ENCODE data around the gene PPP1R17. TPM values are rescaled to one million over a fixed set of nuclear protein-coding genes. Genes with fewer than 3 reads are reported as not detected.

PPP1R17 gene
- total and polyA plus RNA-seq, 2 donors (not counting 1 experiment from before 2014, with no cell fraction given): not detected

DNA sequence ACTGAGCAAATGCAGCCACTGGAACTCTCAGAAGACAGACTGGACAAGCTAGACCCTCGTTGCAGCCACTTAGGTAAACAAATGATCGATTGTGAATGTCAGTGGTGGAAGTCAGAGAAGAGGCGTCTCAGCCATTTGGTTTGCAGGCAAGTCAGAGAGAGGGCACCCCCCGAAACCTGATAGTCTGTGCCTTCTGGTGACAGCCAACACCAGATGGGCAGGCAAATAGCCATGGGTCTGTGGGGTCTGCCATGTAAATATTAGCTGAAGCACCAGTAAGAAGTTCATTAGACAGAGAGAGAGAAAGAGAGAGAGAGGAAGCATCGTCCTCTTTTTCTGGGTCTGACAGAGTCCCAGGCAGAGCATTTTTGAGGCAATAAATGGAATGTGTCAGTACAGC lies 5.4 kb downstream of the PPP1R17 start:
- H3K79me2 ChIP-seq (ENCODE audit: control insufficient read depth, insufficient read depth, low read length): no peaks in the 10 kb centered on the region
- no peaks in the 10 kb centered on the region for H3K4me1 ChIP-seq (ENCODE audit: control insufficient read depth, extremely low read depth, insufficient read depth, low read length)
- H3K9me3 ChIP-seq (ENCODE audit: control insufficient read depth, insufficient read depth, low read depth, low read length): no peaks in the 10 kb centered on the region
- H3K27ac ChIP-seq (ENCODE audit: insufficient read depth, low read length): no peak overlapping the region
- H3K9ac ChIP-seq (ENCODE audit: insufficient read depth, low read length): no peak overlapping the region
- H3K36me3 ChIP-seq (ENCODE audit: control insufficient read depth, insufficient read depth, low read length): no peaks in the 10 kb centered on the region
- DNase-seq (ENCODE audit: low read depth in 2 of 2): no peak
- H3K27me3 ChIP-seq (ENCODE audit: control insufficient read depth, insufficient read depth, low read length): no peaks in the 10 kb centered on the region
- H3K4me3 ChIP-seq (replicated peaks in 1 of 4; ENCODE audit: control extremely low read depth in 1 of 4, insufficient read depth in 1 of 4, low read depth in 3 of 4, low read length in 4 of 4): no peak overlapping the region
- TF ChIP-seq, protein P1, sequence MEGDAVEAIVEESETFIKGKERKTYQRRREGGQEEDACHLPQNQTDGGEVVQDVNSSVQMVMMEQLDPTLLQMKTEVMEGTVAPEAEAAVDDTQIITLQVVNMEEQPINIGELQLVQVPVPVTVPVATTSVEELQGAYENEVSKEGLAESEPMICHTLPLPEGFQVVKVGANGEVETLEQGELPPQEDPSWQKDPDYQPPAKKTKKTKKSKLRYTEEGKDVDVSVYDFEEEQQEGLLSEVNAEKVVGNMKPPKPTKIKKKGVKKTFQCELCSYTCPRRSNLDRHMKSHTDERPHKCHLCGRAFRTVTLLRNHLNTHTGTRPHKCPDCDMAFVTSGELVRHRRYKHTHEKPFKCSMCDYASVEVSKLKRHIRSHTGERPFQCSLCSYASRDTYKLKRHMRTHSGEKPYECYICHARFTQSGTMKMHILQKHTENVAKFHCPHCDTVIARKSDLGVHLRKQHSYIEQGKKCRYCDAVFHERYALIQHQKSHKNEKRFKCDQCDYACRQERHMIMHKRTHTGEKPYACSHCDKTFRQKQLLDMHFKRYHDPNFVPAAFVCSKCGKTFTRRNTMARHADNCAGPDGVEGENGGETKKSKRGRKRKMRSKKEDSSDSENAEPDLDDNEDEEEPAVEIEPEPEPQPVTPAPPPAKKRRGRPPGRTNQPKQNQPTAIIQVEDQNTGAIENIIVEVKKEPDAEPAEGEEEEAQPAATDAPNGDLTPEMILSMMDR (conservative IDR thresholded peaks at IDR 0.05 in 1 of 2, IDR thresholded peaks at IDR 0.05 in 1 of 2; ENCODE audit: low read depth in 1 of 2, low read length in 2 of 2): no peak
- no peak for TF ChIP-seq EZH2 (IDR thresholded peaks at IDR 0.05; ENCODE audit: low read length, missing control alignments)
- H4K20me1 ChIP-seq (ENCODE audit: control insufficient read depth, extremely low read depth, insufficient read depth, low read length): no peaks in the 10 kb centered on the region
- no peak overlapping the region for H3K4me2 ChIP-seq (ENCODE audit: extremely low read depth, insufficient read depth, low read length)
- no peak overlapping the region for H2AFZ ChIP-seq (ENCODE audit: low read length)

- Histone ChIP-seq H3K4me3 (replicated peaks in 1 of 4; ENCODE audit: control extremely low read depth in 1 of 4, insufficient read depth in 1 of 4, low read depth in 3 of 4, low read length in 4 of 4) (no peak overlapping the region), H3K79me2 (ENCODE audit: control insufficient read depth, insufficient read depth, low read length) (no peaks in the 10 kb centered on the region), H3K4me2 (ENCODE audit: extremely low read depth, insufficient read depth, low read length) (no peak overlapping the region), H3K36me3 (ENCODE audit: control insufficient read depth, insufficient read depth, low read length) (no peaks in the 10 kb centered on the region), H4K20me1 (ENCODE audit: control insufficient read depth, extremely low read depth, insufficient read depth, low read length) (no peaks in the 10 kb centered on the region), H2AFZ (ENCODE audit: low read length) (no peak overlapping the region), H3K27ac (ENCODE audit: insufficient read depth, low read length) (no peak overlapping the region), H3K9ac (ENCODE audit: insufficient read depth, low read length) (no peak overlapping the region), H3K27me3 (ENCODE audit: control insufficient read depth, insufficient read depth, low read length) (no peaks in the 10 kb centered on the region), H3K9me3 (ENCODE audit: control insufficient read depth, insufficient read depth, low read depth, low read length) (no peaks in the 10 kb centered on the region), H3K4me1 (ENCODE audit: control insufficient read depth, extremely low read depth, insufficient read depth, low read length) (no peaks in the 10 kb centered on the region)
- no peak for DNase-seq (ENCODE audit: low read depth in 2 of 2)
- TF ChIP-seq, protein P1 (conservative IDR thresholded peaks at IDR 0.05 in 1 of 2, IDR thresholded peaks at IDR 0.05 in 1 of 2; ENCODE audit: low read depth in 1 of 2, low read length in 2 of 2): no peak
- TF ChIP-seq EZH2 (IDR thresholded peaks at IDR 0.05; ENCODE audit: low read length, missing control alignments): no peak
These were observed 5.9 kb downstream of the PPP1R17 start for GRCh38 chr7:31692871-31693270.

DNA sequence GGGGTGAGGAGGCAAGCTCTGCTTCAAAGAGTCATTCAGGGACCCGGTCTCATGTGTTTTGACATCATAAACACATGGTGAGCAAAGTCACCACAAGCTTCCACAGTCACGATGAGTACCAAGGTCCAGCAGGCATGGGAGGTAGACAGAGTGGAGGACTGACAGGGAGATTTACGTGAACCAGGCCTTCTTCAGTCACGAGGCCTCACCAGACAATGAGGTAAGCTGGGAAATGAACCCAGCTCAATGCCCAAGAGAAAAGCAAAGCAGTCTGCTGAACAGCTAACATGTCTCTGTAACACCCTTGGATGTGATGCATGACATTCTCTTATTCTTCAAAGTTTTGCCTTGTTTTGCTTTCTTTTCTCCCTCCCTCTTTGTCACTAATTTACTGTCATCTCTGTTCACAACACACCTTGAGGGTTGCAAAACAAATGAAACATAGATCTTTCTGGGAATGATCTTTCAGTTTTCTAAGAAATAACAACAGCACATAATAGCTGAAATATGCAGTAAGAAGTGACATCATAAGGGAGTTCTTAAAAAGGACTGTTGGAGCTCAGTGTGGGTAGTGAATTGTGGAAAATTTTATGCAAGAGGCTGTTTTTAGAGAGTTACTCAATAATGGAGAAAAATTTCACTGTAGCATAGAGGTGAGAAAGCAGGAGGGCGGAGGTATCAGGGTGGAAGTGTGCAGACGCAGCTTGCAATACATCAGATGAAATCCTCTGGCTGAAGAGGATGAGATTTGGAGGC lies 9.0 kb downstream of the PPP1R17 start:
- no peaks in the 10 kb centered on the region for H3K27me3 ChIP-seq (ENCODE audit: control insufficient read depth, insufficient read depth, low read length)
- H3K4me3 ChIP-seq (replicated peaks in 1 of 4; ENCODE audit: control extremely low read depth in 1 of 4, insufficient read depth in 1 of 4, low read depth in 3 of 4, low read length in 4 of 4): no peak overlapping the region
- H3K4me2 ChIP-seq (ENCODE audit: extremely low read depth, insufficient read depth, low read length): no peak overlapping the region
- H4K20me1 ChIP-seq (ENCODE audit: control insufficient read depth, extremely low read depth, insufficient read depth, low read length): no peaks in the 10 kb centered on the region
- TF ChIP-seq, protein P1 (conservative IDR thresholded peaks at IDR 0.05 in 1 of 2, IDR thresholded peaks at IDR 0.05 in 1 of 2; ENCODE audit: low read depth in 1 of 2, low read length in 2 of 2): no peak
- H3K27ac ChIP-seq (ENCODE audit: insufficient read depth, low read length): no peak overlapping the region
- H2AFZ ChIP-seq (ENCODE audit: low read length): no peak overlapping the region
- H3K36me3 ChIP-seq (ENCODE audit: control insufficient read depth, insufficient read depth, low read length): no peaks in the 10 kb centered on the region
- H3K9ac ChIP-seq (ENCODE audit: insufficient read depth, low read length): no peak overlapping the region
- H3K4me1 ChIP-seq (ENCODE audit: control insufficient read depth, extremely low read depth, insufficient read depth, low read length): no peaks in the 10 kb centered on the region
- no peaks in the 10 kb centered on the region for H3K9me3 ChIP-seq (ENCODE audit: control insufficient read depth, insufficient read depth, low read depth, low read length)
- no peaks in the 10 kb centered on the region for H3K79me2 ChIP-seq (ENCODE audit: control insufficient read depth, insufficient read depth, low read length)
- DNase-seq (ENCODE audit: low read depth in 2 of 2): no peak

Measured in fibroblast of lung (primary cell).